ENCODE data around the gene MCM9.
"Not testable (repeated sequence)": the region's sequence is repeated elsewhere in the genome, so short reads cannot be mapped to it uniquely, and the experiment has no call there.

The MCM9 gene

GRCh38 chr6:118862443-118862842 lies 72.5 kb downstream of the MCM9 start:
- no peak for DNase-seq

GRCh38 chr6:118860880-118861279 lies 74.1 kb downstream of the MCM9 start:
- no peak for DNase-seq

DNA sequence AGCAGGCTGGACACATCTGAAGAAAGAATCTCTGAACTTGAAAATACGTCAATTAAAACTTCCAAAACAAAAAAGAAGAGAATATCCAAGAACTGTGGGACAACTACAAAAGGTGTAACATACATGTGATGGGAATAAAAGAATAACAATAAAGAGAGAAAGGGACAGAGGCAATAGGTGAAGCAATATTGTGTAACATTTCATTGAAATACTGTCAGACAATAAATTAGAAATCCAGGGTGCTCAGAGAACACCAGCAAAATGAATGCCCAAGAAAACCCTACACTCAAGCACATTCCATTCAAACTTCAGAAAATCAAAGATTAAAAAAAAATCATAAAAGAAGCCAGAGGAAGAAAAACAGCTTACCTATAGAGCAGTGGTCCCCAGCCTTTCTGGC lies 74.6 kb downstream of the MCM9 start:
- no peak for DNase-seq

- DNase-seq = no peak
These were observed 75.4 kb downstream of the MCM9 start for GRCh38 chr6:118859517-118860064.

DNA sequence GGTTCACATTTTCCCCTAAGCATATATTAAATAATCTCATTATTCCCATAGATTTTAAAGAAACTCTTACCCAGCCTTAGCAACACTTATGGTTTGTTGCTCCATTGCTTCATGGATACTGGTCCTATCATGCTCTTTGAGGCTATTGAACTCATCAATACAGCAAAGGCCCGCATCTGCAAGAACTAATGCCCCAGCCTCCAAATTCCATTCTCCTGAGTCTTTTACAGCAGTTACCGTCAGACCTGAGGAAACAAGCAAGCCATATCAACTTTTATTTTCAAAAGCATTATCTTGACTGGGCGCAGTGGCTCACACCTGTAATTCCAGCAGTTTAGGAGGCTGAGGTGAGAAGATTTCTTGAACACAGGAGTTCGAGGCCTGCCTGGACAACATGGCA lies 78.7 kb downstream of the MCM9 start:
- no peak for DNase-seq

DNA sequence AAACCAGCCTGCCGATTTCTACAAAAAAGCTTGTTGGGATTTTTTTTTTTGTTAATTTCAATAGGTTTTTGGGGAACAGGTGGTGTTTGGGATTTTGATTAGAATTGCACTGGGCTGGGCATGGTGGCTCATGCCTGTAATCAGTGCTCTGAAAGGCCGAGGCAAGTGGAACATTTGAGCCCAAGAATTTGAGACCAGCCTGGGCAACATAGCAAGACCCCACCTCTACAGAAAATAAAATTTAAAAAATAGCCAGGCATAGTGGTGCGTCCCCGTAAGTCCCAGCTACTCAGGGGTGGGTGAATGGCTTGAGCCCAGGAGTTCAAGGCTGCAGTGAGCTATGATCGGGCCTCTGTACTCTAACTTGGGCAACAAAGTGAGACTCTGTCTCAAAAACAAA lies 81.6 kb downstream of the MCM9 start:
- DNase-seq = no peak

GRCh38 chr6:118844915-118845314 lies 90.0 kb downstream of the MCM9 start:
- no peak for DNase-seq

GRCh38 chr6:118843685-118844390 lies 91.1 kb downstream of the MCM9 start:
- no peak for DNase-seq

GRCh38 chr6:118830691-118831090 lies 104.3 kb downstream of the MCM9 start:
- no peak for DNase-seq

GRCh38 chr6:118829817-118830478 lies 105.0 kb downstream of the MCM9 start:
- no peak for DNase-seq

DNA sequence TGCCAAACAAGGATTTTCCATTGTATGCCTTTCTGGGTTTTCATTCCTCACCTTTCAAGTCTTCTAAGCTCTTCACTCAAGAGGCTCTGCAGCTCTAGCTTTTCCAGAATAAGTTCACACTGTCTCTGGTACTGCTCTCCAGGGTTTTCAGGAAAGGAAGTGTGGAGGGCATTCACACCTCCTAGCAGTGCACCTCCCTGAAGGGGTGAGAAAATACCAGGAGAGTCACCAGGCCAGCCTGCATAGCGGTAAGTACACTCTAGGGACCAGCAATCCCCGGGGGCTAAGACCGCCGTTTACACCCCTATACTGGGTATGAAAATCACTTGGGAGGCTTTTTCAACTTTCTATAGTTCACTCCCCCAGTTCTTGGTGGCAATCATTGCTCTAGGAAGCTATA lies 108.9 kb downstream of the MCM9 start:
- no peak for DNase-seq

DNA sequence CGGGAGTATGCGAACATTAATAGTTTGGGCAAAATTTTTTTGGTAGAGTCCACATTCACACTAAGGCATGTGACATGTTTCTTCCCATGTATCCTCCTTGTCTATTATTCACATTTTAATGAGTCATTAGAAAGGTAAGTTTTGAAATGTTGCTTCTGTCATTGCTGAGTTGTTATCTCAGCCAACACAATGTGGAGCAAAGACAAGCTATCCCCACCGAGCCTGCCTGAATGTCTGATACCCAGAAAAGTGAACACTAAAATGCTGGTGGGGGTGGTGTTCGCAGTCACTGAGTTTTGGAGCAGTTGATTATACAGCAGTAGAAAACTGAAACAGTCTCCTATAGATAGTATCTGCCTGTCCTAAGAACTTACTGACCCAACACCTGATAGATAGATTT lies 109.3 kb downstream of the MCM9 start:
- no peak for DNase-seq

DNA sequence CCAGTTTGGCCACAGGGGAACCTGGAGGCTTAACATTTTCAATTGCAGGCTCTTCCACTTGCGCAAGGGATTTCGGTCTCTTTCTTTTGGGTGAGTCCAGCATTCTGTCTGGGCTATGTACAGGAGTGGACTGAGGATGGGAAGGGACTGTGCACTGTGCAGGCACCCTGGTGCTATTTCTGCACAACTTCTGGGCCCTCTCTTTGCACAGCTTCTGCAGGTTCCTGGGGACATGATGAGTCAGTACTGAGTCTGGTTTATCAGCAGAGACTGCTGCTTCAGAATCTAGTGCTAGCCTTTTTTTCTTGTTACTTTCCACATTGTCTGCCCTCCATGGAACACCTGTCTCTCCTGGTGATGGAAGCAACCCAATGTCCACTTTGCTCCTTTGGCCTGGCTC lies 119.5 kb downstream of the MCM9 start:
- DNase-seq = no peak

GRCh38 chr6:118813775-118814174 lies 121.2 kb downstream of the MCM9 start:
- DNase-seq = no peak

DNA sequence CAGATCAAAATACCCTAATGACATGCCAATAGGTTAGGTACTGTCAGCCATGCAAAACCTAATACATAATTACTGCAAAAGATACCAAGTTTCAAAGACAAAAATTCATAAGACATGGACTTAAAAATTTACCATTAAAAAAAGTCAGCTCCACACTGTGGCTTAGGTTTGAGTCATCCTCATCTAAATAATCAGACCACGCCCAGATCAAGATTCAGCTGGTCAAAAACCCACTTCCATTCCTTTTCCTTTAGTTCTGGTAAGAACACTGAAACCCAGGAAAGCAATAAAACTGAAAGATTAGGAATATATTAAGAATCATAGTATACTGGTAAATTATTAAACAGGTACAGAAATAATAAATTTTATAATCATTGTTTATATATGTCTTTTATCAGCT lies 122.0 kb downstream of the MCM9 start:
- DNase-seq = no peak

DNA sequence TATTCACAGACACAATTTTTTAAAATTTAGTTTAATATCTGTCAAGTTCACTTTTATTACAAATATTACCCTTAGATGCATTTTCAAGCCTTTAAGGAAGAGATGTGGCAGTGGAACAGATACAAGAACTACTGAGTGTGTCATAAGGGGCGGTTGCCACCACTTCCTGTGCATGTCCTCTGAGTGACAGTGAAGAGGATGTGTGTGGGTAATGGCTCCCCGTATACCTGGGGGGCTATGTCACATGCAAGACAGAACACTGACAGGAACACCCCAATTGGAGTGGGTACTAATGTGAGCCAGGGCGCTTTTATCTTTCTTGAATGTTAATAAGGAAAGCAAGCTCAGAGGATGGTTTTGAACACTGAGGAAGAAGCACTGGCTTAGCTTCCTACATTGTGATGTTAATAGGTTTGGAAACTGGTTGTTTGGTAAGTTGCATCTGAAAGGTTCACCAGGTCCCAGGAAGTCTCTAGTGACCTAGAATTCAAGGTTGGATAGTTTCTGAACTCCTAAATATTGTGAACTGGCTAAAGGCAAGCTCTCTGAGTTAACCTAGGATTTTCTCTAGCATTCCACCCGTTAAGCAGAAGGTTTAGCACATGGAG lies 124.4 kb downstream of the MCM9 start:
- DNase-seq = no peak

DNA sequence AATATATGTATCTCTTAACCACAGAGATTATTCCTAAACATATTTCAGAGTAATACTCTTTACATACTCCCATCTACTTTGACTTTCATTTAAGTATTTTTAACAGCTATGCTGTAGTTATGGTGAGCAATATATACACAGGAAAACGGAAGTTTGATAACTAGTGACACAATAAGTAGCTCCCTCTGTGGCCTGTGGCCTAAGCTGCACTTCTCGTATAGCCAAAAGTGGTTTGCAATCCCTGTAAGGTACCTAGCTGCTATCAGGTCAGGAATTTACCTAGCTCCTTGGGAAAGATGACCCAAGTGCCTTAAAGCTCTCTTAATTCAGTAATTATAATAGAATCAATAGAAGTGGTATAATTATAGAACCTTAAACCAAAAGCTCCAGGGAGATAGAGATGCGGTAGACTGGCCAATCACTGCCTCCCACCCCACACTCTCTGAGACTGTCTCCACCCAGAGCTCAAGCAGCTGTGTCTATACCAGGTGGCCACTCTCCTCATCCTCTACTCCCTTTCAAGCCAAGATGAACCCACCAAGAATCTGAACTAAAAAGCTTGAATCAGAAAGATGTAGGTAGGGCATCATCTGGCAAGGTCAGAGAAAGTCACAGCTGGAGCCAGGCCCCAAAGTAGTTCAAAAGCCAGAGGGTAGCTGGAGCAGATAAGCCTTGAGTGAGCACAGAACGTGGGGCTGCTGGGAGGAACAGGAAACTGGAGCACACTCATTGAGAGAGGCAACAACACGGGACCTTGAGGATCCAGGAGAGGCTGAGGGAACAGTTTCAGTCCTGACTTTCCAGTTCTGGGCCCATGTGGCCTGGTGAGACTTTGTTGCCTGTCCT lies 125.9 kb downstream of the MCM9 start:
- no peak for DNase-seq

DNA sequence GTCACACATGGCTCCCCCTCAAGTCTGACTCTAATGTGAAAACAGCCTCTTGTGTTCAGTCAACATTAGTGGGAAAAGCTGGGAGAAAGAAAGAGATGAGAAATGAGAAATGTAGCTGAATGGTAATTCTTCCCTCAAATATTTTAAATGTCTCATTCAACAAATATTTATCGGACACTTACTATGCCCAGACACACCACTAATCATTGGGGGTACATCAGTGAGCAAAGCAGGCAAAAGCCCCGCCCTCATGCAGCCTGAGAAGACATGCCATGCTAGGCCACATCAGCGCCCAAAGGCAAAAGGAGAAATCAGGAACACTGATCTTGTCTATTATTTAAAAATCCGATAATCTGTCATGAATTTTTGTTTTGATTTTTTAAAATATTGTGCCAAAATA lies 130.9 kb downstream of the MCM9 start:
- no peak for DNase-seq

GRCh38 chr6:118801257-118801656 lies 133.7 kb downstream of the MCM9 start:
- DNase-seq = no peak

DNA sequence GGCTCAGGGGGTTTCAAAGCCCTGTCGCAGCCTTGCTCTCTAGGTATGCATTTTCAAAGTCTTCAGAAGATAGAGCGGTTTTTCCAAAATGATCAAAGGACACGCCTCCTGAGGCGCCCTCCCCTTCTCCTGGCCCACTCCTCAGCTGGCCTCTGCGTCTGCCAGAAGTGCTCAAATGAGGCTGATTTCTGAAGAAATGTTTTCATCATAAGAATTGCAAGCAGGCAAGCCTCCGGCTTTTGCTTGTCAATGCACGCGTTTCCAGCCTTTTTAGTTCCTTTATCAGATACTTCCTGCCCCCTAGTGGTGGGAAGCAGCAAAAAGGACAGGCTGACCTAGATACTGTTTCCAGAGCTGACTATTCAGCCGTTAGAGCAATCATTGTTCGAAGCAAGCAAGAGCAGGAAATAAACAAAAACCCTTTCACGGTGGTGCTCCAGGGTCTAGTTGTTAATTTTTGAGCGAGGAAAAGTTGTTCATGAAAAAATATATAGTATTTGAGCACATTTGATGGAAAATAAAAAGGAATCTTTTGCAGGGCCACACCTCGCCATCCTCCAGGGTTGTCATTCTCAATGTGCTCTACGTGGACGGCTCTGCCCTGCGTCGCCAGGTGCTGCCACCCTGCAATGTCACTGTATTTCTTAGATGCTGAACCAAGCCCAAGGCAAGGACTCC lies 134.4 kb downstream of the MCM9 start:
- peak; percentile 95 for DNase-seq

GRCh38 chr6:118799826-118800225 lies 135.1 kb downstream of the MCM9 start:
- no peak for DNase-seq

- not testable (repeated sequence) for DNase-seq
These were observed 138.4 kb downstream of the MCM9 start for GRCh38 chr6:118796548-118796947.

DNA sequence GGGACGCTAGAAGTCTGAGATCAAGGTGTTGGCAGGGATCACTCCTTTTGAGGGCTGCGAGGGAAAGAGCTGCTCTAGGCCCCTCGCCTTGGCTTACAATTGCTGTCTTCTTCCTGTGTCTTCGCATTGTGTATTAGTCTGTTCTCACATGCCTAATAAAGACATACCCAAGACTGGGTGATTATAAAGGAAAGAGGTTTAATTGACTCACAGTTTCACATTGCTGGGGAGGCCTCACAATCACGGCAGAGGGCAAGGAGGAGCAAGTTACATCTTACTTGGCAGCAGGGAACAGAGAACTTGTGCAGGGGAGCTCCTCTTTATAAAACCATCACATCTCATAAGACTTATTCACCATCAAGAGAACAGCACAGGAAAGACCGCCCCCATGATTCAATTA lies 143.5 kb downstream of the MCM9 start:
- no peak for DNase-seq

Data from NCI-H774 (cell line).